ENCODE measurements around the gene ITIH6. TPM values are rescaled to one million over a fixed set of nuclear protein-coding genes. Genes with fewer than 3 reads are reported as not detected.

Gene ITIH6
- total RNA-seq, 1 experiment from 2014 or later = 0.29 TPM

GRCh38 chrX:54818221-54818620 lies 20.2 kb upstream of the ITIH6 start:
- Mint-ChIP-seq H3K4me1 (ENCODE audit: low read depth, unreplicated experiment) (no peaks in the 10 kb centered on the region), H3K36me3 (ENCODE audit: insufficient read depth, unreplicated experiment) (peaks cover 19% of the 10 kb centered on the region), H3K4me3 (ENCODE audit: unreplicated experiment) (no peak overlapping the region), H3K9me3 (ENCODE audit: unreplicated experiment) (no peaks in the 10 kb centered on the region), H3K27ac (ENCODE audit: unreplicated experiment) (no peak overlapping the region), H3K27me3 (ENCODE audit: insufficient read depth, unreplicated experiment) (no peaks in the 10 kb centered on the region)
- intact Hi-C loops (cut with micrococcal nuclease; ENCODE audit: unreplicated experiment) = no loop called here
- no TSS peak for BruUV-seq (replicated peaks)
- no peak for TF ChIP-seq CTCF (IDR thresholded peaks at IDR 0.05; ENCODE audit: insufficient read depth in 1 of 2, low read depth in 1 of 2, low read length in 1 of 2, severe bottlenecking in 1 of 2, unreplicated experiment in 1 of 2)
- no peak overlapping the region for H3K4me3 ChIP-seq (ENCODE audit: low read depth, low read length)
- no peaks in the 10 kb centered on the region; the same call in 1 of the 2 replicates for H3K36me3 ChIP-seq (ENCODE audit: control insufficient read depth, insufficient read depth, low read length)
- H3K4me1 ChIP-seq = no peaks in the 10 kb centered on the region
- H3K27me3 ChIP-seq (replicated peaks; ENCODE audit: control insufficient read depth, insufficient read depth, low read length) = no peaks in the 10 kb centered on the region
- no peaks in the 10 kb centered on the region for H3K9me3 ChIP-seq
- DNase-seq = no peak
- POLR2A ChIA-PET = no interaction called here
- CTCF ChIA-PET = no interaction called here

GRCh38 chrX:54817220-54817820 lies 19.3 kb upstream of the ITIH6 start:
- no TSS peak for BruUV-seq (replicated peaks)
- H3K27ac Mint-ChIP-seq (ENCODE audit: unreplicated experiment) = no peak overlapping the region

GRCh38 chrX:54812306-54812705 lies 14.3 kb upstream of the ITIH6 start:
- no peaks in the 10 kb centered on the region; the same call in 1 of the 2 replicates for H3K36me3 ChIP-seq (ENCODE audit: control insufficient read depth, insufficient read depth, low read length)
- TF ChIP-seq CTCF (IDR thresholded peaks at IDR 0.05; ENCODE audit: insufficient read depth in 1 of 2, low read depth in 1 of 2, low read length in 1 of 2, severe bottlenecking in 1 of 2, unreplicated experiment in 1 of 2) = no peak
- CTCF ChIA-PET = no interaction called here
- no peaks in the 10 kb centered on the region for H3K4me1 Mint-ChIP-seq (ENCODE audit: low read depth, unreplicated experiment)
- no peak for DNase-seq
- H3K9me3 Mint-ChIP-seq (ENCODE audit: unreplicated experiment) = no peaks in the 10 kb centered on the region
- peaks cover 3% of the 10 kb centered on the region for H3K27me3 Mint-ChIP-seq (ENCODE audit: insufficient read depth, unreplicated experiment)
- no peak overlapping the region for H3K4me3 Mint-ChIP-seq (ENCODE audit: unreplicated experiment)
- H3K27ac Mint-ChIP-seq (ENCODE audit: unreplicated experiment) = no peak overlapping the region
- H3K27me3 ChIP-seq (replicated peaks; ENCODE audit: control insufficient read depth, insufficient read depth, low read length) = no peaks in the 10 kb centered on the region
- POLR2A ChIA-PET = no interaction called here
- H3K9me3 ChIP-seq = no peaks in the 10 kb centered on the region
- peaks cover 28% of the 10 kb centered on the region for H3K36me3 Mint-ChIP-seq (ENCODE audit: insufficient read depth, unreplicated experiment)
- intact Hi-C loops (cut with micrococcal nuclease; ENCODE audit: unreplicated experiment) = no loop called here
- peaks cover 5% of the 10 kb centered on the region; the same call in 1 of the 2 replicates for H3K4me1 ChIP-seq
- H3K4me3 ChIP-seq (ENCODE audit: low read depth, low read length) = no peak overlapping the region
- BruUV-seq (replicated peaks) = no TSS peak

More at GRCh38 chrX:54817220-54817820, 19.3 kb upstream of the ITIH6 start:
- DNase-seq = no peak
- H3K4me3 ChIP-seq (ENCODE audit: low read depth, low read length) = no peak overlapping the region
- Mint-ChIP-seq H3K27me3 (ENCODE audit: insufficient read depth, unreplicated experiment) (no peaks in the 10 kb centered on the region), H3K9me3 (ENCODE audit: unreplicated experiment) (no peaks in the 10 kb centered on the region), H3K36me3 (ENCODE audit: insufficient read depth, unreplicated experiment) (peaks cover 19% of the 10 kb centered on the region), H3K4me1 (ENCODE audit: low read depth, unreplicated experiment) (no peaks in the 10 kb centered on the region), H3K4me3 (ENCODE audit: unreplicated experiment) (no peak overlapping the region)
- TF ChIP-seq CTCF (IDR thresholded peaks at IDR 0.05; ENCODE audit: insufficient read depth in 1 of 2, low read depth in 1 of 2, low read length in 1 of 2, severe bottlenecking in 1 of 2, unreplicated experiment in 1 of 2) = no peak
- intact Hi-C loops (cut with micrococcal nuclease; ENCODE audit: unreplicated experiment) = no loop called here
- no peaks in the 10 kb centered on the region for H3K9me3 ChIP-seq
- no peaks in the 10 kb centered on the region for H3K4me1 ChIP-seq
- POLR2A ChIA-PET = no interaction called here
- no peaks in the 10 kb centered on the region for H3K27me3 ChIP-seq (replicated peaks; ENCODE audit: control insufficient read depth, insufficient read depth, low read length)
- CTCF ChIA-PET = no interaction called here
- no peaks in the 10 kb centered on the region; the same call in 1 of the 2 replicates for H3K36me3 ChIP-seq (ENCODE audit: control insufficient read depth, insufficient read depth, low read length)
